GM12878 (cell line): ENCODE measurements around the gene SPTLC3. TPM values are rescaled to one million over a fixed set of nuclear protein-coding genes. Genes with fewer than 3 reads are reported as not detected.

ENCODE experiments used
- ATAC-seq: fragments of 200-7000 bp; cut with Tn5 transposase; 3 replicates; pipeline ENCODE4 v1.9.1; 2020; ENCODE audit warnings: mild to moderate bottlenecking, moderate library complexity
- BruUV-seq: library from RNA; stranded (reverse); fragments of 400-500 nt; replicated peaks from 2 replicates; lab custom pipeline; 2021; lab: Mats Ljungman, UMichigan
- CTCF ChIA-PET: fragments of 300-600 bp; sonication (Branson Sonifier 250); formaldehyde crosslinking; extraction: SDS; loops from one replicate; lab custom pipeline; 2021; ENCODE audit warnings: inconsistent platforms; lab: Yijun Ruan, JAX
- POLR2A ChIA-PET: fragments of 350-600 bp; formaldehyde crosslinking; extraction: SDS; loops from one replicate; lab custom pipeline; 2021; ENCODE audit warnings: inconsistent platforms; lab: Charles Lee
- RAD21 ChIA-PET: fragments of 300-600 bp; sonication (Branson Sonifier 250); formaldehyde crosslinking; loops from one replicate; lab custom pipeline; 2023; ENCODE audit warnings: antibody characterized with exemption; ENCODE audit not compliant: unreplicated experiment; lab: Charles Lee
- SMC1A ChIA-PET: fragments of 300-600 bp; sonication (Branson Sonifier 250); formaldehyde crosslinking; loops from one replicate; lab custom pipeline; 2023; ENCODE audit not compliant: unreplicated experiment, uncharacterized antibody; lab: Charles Lee
- DNase-seq: peaks from one replicate; pipeline ENCODE4 v3.0.0-alpha.2; 2011; ENCODE audit warnings: low read depth, low spot score
- FAIRE-seq: peaks from 3 replicates; lab custom pipeline; 2011; peaks lifted over from hg19 to GRCh38; lab: Jason Lieb, UNC
- H2AFZ ChIP-seq: 2 replicates; pipeline ENCODE4 v1.6.0; 2011; ENCODE audit warnings: low read depth, low read length, control low read depth; ENCODE audit not compliant: control insufficient read depth
- H3K27ac ChIP-seq: 2 replicates; pipeline ENCODE4 v1.5.1; 2011; ENCODE audit warnings: control low read depth; ENCODE audit not compliant: control insufficient read depth, insufficient read depth
- H3K27me3 ChIP-seq, 2 experiments: replicated peaks in 1 of 2; 2 replicates each; pipeline versions ENCODE4 v1.6.0 to v1.6.1; 2011; ENCODE audit warnings: low read length in 1 of 2; ENCODE audit not compliant: control insufficient read depth in 2 of 2, insufficient read depth in 2 of 2
- H3K36me3 ChIP-seq, 2 experiments: 2 replicates each; pipeline ENCODE4 v1.5.1; 2011; ENCODE audit warnings: low read length in 1 of 2; ENCODE audit not compliant: control insufficient read depth in 2 of 2, insufficient read depth in 2 of 2
- H3K4me1 ChIP-seq: 2 replicates; pipeline ENCODE4 v1.6.1; 2011; ENCODE audit warnings: mild to moderate bottlenecking, low read length, moderate library complexity, mixed read lengths; ENCODE audit not compliant: control insufficient read depth, insufficient read depth
- H3K4me2 ChIP-seq: 2 replicates; pipeline ENCODE4 v1.6.0; 2011; ENCODE audit warnings: control low read depth; ENCODE audit not compliant: control insufficient read depth, insufficient read depth
- H3K4me3 ChIP-seq: fragments of 200-600 bp; sonication (generic); 2 replicates; pipeline ENCODE4 v1.5.1; 2016
- H3K79me2 ChIP-seq: 2 replicates; pipeline ENCODE4 v1.6.0; 2011; ENCODE audit warnings: low read length; ENCODE audit not compliant: control insufficient read depth, insufficient read depth
- H3K9ac ChIP-seq: 2 replicates; pipeline ENCODE4 v1.8.0; 2011; ENCODE audit warnings: low read length, control low read depth, mixed read lengths; ENCODE audit not compliant: control insufficient read depth, insufficient read depth
- H3K9me3 ChIP-seq: replicated peaks from 3 replicates; pipeline ENCODE4 v1.5.1; 2011; ENCODE audit warnings: mild to moderate bottlenecking, low read length; ENCODE audit not compliant: control insufficient read depth, insufficient read depth
- H4K20me1 ChIP-seq: 2 replicates; pipeline ENCODE4 v1.6.0; 2011; ENCODE audit not compliant: control insufficient read depth, insufficient read depth
- ASH2L ChIP-seq: fragments of 300-600, 200-600 bp; sonication (generic); IDR thresholded peaks from 2 replicates; pipeline ENCODE4 v1.6.1; 2017; ENCODE audit warnings: low read depth, mild to moderate bottlenecking, borderline replicate concordance
- CEBPB ChIP-seq, 2 experiments: fragments of 150-350 bp in 1 of 2; IDR thresholded peaks; 2 replicates each; pipeline ENCODE4 v1.6.1; 2012 to 2014; ENCODE audit warnings: low read depth in 2 of 2, low read length in 2 of 2, borderline replicate concordance in 1 of 2, inconsistent platforms in 1 of 2
- CREM ChIP-seq: IDR thresholded peaks from 2 replicates; pipeline ENCODE4 v1.6.1; 2014; ENCODE audit warnings: antibody characterized with exemption, low read depth
- JUND ChIP-seq: IDR thresholded peaks from 2 replicates; pipeline ENCODE4 v1.6.1; 2012; ENCODE audit warnings: low read depth, mild to moderate bottlenecking, low read length, improper control_type of control experiment, moderate library complexity
- LARP7 ChIP-seq: fragments of 450-650 bp; IDR thresholded peaks from 2 replicates; pipeline ENCODE4 v1.6.1; 2017; ENCODE audit warnings: mild to moderate bottlenecking
- MEF2A ChIP-seq: IDR thresholded peaks from 2 replicates; pipeline ENCODE4 v1.6.1; 2011; ENCODE audit warnings: low read depth, mild to moderate bottlenecking, low read length, moderate library complexity; ENCODE audit not compliant: insufficient read depth
- NBN ChIP-seq: fragments of 450-650 bp; IDR thresholded peaks from 2 replicates; pipeline ENCODE4 v1.6.1; 2016
- NRF1 ChIP-seq: conservative IDR thresholded peaks from 2 replicates; pipeline ENCODE4 v1.6.1; 2011; ENCODE audit warnings: mild to moderate bottlenecking, low read depth, low read length, improper control_type of control experiment
- PAX5 ChIP-seq: IDR thresholded peaks from 2 replicates; pipeline ENCODE4 v1.6.1; 2011; ENCODE audit warnings: low read depth, low read length, borderline replicate concordance
- POLR2A ChIP-seq: IDR thresholded peaks from 2 replicates; pipeline ENCODE4 v1.6.1; 2011; ENCODE audit warnings: low read depth, mild to moderate bottlenecking, low read length
- RAD21 ChIP-seq: IDR thresholded peaks from 2 replicates; pipeline ENCODE4 v1.6.1; 2011; ENCODE audit warnings: mild to moderate bottlenecking, low read depth, low read length, moderate library complexity; ENCODE audit not compliant: insufficient read depth
- SIN3A ChIP-seq: IDR thresholded peaks from 2 replicates; pipeline ENCODE4 v1.6.1; 2012; ENCODE audit warnings: low read depth, low read length, improper control_type of control experiment
- SMAD1 ChIP-seq: fragments of 450-650 bp; IDR thresholded peaks from 2 replicates; pipeline ENCODE4 v1.6.1; 2018; ENCODE audit warnings: mild to moderate bottlenecking, low read depth; ENCODE audit not compliant: partially characterized antibody
- TAF1 ChIP-seq: IDR thresholded peaks from 2 replicates; pipeline ENCODE4 v1.6.1; 2011; ENCODE audit warnings: mild to moderate bottlenecking, low read depth, low read length, borderline replicate concordance
- TCF12 ChIP-seq: IDR thresholded peaks from 2 replicates; pipeline ENCODE4 v1.6.1; 2011; ENCODE audit warnings: low read depth, mild to moderate bottlenecking, low read length
- WGBS: methylation state at CpG from one replicate; pipeline ENCODE4 v1.1.6; 2016; ENCODE audit warnings: low lambda C conversion rate; ENCODE audit not compliant: insufficient replicate concordance, insufficient coverage; ENCODE audit errors: missing lambda C conversion rate; 5-methylcytosine and 5-hydroxymethylcytosine counted together
- in situ Hi-C: fragments of 300-500 bp; cut with MboI; formaldehyde crosslinking; loops from 9 replicates; pipeline ENCODE4 v1.14.3; 2018; ENCODE audit warnings: mixed read lengths
- intact Hi-C: fragments of 100-400 bp; cut with micrococcal nuclease; formaldehyde crosslinking; loops from one replicate; pipeline ENCODE4 v1.14.2; 2022; ENCODE audit not compliant: unreplicated experiment
- polyA plus RNA-seq, 11 experiments: library from polyadenylated mRNA; depleted of rRNA in 4 of 11; unstranded in 6 of 11; stranded (reverse) in 5 of 11; fragments of >200 nt; fragmentation: Nextera tagmentation in 4 of 11; fragmentation: Illumina TruSeq in 1 of 11; extraction: Ambion mirVana in 4 of 11; extraction: Trizol in 1 of 11; gene quantifications; 1 replicate in 1 of 11; 2 replicates in 10 of 11; pipeline versions ENCODE4 v1.2.1 to v1.2.3, GENCODE V29; 2011 to 2016; ENCODE audit warnings: inconsistent platforms in 2 of 11, missing spikeins in 2 of 11, low read depth in 1 of 11
- total RNA-seq, 4 experiments: library from RNA; depleted of rRNA in 3 of 4; stranded (reverse); fragments of >200 nt in 3 of 4; fragmentation: Illumina TruSeq in 1 of 4; extraction: Trizol in 1 of 4; gene quantifications; 2 replicates each; pipeline versions ENCODE4 v1.2.1 to v1.2.3, GENCODE V29; 2013 to 2021

SPTLC3 gene
- total and polyA plus RNA-seq, 10 of the 15 experiments (the other 5 are each of a cell fraction or from before 2014, with no cell fraction given), result 0.04 to 0.29 (median 0.06) TPM; not detected in 7

GRCh38 chr20:12997128-12997655 is 11.6 kb upstream of the SPTLC3 start:
- DNase-seq, result no peak
- Histone ChIP-seq H3K9ac (no peak overlapping the region), H3K4me1 (no peaks in the 10 kb centered on the region), H3K4me3 (no peak overlapping the region), H4K20me1 (no peaks in the 10 kb centered on the region), H3K27ac (no peak overlapping the region), H3K79me2 (no peaks in the 10 kb centered on the region), H3K27me3 (no peaks in the 10 kb centered on the region; a peak in 1 of 4 replicates), H2AFZ (no peak overlapping the region), H3K36me3 (no peaks in the 10 kb centered on the region), H3K9me3 (no peaks in the 10 kb centered on the region), H3K4me2 (no peak overlapping the region)
- no peak for TF ChIP-seq TCF12
- no peak for TF ChIP-seq POLR2A
- no peak for TF ChIP-seq PAX5
- no peak for TF ChIP-seq ASH2L
- no peak for TF ChIP-seq LARP7
- no peak for TF ChIP-seq CEBPB (IDR thresholded peaks at IDR 0.05; ENCODE audit: borderline replicate concordance in 1 of 2, low read depth in 2 of 2, low read length in 2 of 2)
- TF ChIP-seq SIN3A, result no peak
- no peak for TF ChIP-seq MEF2A
- TF ChIP-seq TAF1, result no peak
- TF ChIP-seq JUND, result no peak
- no peak for TF ChIP-seq NBN
- no peak for TF ChIP-seq RAD21
- no peak for TF ChIP-seq SMAD1
- no peak for TF ChIP-seq NRF1
- no peak for TF ChIP-seq CREM
- intact Hi-C loops, result no loop called here
- FAIRE-seq, result no peak
- ChIA-PET SMC1A (no interaction called here), CTCF (no interaction called here), RAD21 (no interaction called here), POLR2A (no interaction called here)
- WGBS, result 18% methylated on average over 2 of the region's 2 CpGs
- no peak for ATAC-seq
- in situ Hi-C loops, result no loop called here
- no TSS peak for BruUV-seq
